CD1c-positive myeloid dendritic cell (primary cell): ENCODE results near the gene TRIP12.
"Not testable (repeated sequence)": the region's sequence is repeated elsewhere in the genome, so short reads cannot be mapped to it uniquely, and the experiment has no call there.

Experiments
- DNase-seq: peaks from one replicate; pipeline ENCODE4 v3.0.0-alpha.2; 2016; ENCODE audit errors: extremely low spot score

Gene TRIP12

GRCh38 chr2:229768235-229768634 is 153.6 kb downstream of the TRIP12 start:
- DNase-seq = no peak

DNA sequence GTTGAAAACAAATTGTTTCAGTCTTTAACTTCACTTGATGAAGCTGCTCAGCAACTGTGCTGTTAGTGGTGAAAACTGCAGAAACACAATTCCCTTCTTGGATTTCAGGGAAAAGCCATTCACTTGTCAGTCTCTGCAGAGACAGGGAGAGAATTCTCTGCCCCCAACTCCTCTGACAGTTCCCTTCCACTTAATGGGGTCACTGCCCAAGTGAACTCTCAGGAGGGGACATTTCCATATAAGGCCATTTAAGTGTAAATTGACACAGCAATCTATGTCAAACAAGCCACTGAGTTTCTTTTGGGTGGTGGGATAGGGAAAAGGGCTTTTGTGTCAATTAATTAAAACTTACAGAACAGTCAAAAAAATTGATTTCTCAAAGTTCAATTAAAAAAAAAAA is 156.1 kb downstream of the TRIP12 start:
- no peak for DNase-seq

- no peak for DNase-seq
Observed at GRCh38 chr2:229761663-229762062, 160.1 kb downstream of the TRIP12 start.

GRCh38 chr2:229757462-229757861 is 164.3 kb downstream of the TRIP12 start:
- DNase-seq = not testable (repeated sequence)

DNA sequence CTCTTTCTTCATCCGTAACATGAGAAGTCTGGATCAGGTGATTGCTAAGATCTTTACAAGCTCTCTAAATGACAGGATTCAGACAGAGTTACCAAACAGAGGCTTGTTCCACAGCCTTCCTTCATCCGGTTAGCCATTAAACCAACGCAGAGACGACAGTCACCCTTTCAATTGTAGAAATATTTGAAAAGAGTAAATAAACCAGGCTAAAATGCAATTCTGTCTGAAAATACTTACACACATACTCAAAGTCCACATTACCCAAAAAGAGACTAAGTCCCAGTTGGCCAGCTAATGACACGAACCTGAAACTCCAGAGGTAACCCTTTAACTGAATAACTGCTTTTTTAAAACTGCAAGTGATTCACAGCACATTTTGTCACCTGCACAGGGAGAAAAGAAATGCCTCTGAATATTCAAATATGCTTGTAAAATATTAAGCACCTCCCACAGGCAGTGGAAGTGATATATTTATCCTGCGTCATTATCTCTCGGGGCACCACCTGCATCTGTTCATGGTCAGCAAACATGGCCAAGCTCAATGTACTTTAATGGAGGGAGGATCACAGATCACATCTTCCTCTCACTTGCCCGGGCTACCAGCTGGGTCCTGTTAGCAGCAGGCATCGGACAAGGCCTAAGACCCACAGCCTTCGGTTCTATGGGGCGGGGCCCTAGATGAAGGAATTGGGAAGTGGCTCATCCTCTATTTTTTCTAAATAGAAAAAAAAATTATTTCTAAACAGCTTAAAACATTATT is 168.7 kb downstream of the TRIP12 start:
- DNase-seq = no peak

DNA sequence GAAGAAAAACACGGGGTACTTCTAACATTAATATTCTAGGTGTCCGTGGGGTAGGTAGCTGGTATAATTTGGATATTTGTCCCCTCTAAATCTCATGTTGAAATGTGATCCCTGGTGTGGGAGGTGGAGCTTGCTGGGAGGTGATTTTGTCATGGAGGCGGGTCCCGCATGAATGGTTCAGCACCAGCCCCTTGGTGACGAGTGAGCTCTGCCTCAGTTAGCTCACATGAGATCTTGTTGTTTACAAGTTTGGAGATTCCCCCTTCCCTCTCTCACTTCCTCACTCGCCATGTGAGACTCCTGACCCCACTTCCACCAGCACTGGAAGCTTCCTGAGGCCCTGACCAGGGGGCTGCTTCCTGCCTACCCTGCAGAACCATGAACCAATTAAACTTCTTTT is 172.0 kb downstream of the TRIP12 start:
- peak; percentile 10 for DNase-seq

GRCh38 chr2:229748950-229749349 is 172.9 kb downstream of the TRIP12 start:
- DNase-seq = no peak

GRCh38 chr2:229742691-229743090 is 179.1 kb downstream of the TRIP12 start:
- DNase-seq = not testable (repeated sequence)

- no peak for DNase-seq
Observed at GRCh38 chr2:229740279-229740678, 181.5 kb downstream of the TRIP12 start.

DNA sequence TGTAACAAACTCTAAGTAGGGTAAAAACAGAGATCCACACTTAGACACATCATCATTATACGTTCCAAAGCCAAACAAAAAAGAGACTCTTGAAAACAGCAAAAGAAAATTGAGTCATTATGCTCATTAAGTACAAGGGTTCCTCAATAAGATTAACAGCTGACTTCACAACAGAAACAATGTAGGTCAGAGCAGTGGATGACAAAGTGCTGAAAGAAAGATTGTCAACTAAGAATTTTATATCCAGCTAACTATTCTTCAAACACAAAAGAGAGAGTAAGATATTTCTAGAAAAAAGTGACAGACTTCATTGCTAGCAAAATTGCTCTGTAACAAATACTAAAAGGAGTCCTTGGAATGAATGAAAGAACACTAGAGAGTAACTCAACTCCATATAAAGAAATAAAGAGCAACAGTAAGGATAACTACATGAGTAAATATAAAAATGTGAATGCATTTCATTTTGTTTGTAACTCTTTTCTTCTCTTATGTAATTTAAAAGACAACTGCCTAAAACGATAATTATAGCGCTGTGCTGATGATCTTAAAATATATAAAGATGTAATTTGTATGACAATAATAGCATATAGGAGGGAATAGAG is 183.7 kb downstream of the TRIP12 start:
- no peak for DNase-seq

DNA sequence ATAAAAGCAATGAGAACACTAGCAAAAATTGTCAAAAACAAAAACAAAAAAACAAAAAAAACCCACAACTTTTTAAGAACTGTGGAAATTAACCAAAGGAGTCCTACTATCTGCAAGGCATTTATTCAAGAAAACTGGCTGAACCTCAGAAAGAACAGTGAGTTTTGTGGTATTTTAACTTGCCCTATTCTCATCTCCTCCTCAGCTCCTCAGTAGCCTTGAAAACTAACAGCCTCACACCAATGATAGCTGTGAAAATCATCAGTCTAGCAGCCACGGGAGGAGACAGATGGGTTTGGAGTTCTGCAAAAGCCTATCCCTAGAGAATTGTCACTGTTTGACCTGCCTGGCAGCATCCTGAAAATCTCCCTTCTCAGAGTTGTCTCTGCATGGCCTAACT is 187.4 kb downstream of the TRIP12 start:
- DNase-seq = no peak

DNA sequence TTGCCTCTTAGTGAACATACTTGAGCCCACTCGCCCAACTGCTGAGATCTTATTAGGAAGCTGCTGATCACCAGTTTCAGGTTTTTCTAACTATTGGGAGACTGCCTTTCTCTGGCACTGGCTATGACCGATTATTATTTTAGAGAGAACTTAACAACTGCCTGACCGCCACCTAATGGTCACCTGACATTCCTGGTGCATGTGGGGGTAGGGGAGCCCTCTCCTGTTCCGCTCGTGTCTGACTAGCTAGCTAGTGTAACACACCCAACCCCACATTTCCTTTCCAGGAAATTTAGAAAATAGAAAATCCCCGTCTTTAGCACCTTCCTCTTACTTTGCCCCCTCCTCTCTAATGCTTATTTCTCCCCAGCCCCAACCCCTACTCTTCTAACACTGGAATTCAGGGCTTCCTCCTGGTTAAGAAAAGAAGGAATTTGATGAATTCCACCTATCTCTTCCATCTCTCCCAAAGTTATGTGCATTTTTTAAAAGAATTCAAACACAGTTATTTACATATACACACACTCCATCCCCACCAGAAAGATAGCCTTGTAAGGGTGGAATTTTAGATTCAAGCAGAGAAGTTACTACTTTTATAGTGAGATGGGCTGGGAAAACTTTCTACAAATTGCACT is 188.1 kb downstream of the TRIP12 start:
- no peak for DNase-seq

GRCh38 chr2:229732897-229733296 is 188.9 kb downstream of the TRIP12 start:
- DNase-seq = no peak

GRCh38 chr2:229731916-229732315 is 189.9 kb downstream of the TRIP12 start:
- no peak for DNase-seq

DNA sequence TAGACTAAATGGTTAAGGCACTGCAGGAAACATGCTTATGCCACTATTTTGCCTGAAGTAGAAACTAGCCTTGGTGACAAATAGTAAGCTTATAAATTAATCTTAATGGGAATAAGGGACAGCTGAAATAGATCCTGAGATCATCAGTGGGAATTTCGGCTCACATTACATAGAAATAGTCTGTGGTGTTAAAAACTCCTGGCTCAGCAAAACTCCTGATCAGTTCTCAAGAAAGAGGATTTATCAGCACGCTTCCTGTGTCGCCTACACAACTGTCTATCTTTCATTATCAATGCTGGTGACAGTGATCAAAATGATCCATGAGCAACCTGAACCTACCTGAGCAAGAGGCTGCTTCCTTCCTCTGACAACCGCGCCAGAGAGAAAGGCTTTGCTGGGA is 190.4 kb downstream of the TRIP12 start:
- no peak for DNase-seq

DNA sequence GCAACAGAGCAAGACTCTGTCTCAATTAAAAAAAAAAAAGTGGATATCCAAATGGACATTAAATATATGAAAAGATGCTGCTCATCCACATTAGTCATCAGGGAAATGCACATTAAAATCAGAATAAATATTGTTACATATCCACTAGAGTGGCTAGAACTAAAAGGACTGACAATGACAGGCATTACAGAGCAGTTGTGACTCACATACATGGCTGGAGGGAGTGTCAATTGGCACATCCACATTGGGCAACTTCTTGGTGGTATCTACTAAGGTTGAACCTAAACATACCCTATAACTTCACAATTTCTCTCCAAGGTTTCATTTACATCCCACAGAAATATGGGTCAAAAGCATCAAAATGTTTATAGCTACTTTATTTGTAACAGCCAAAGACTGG is 193.4 kb downstream of the TRIP12 start:
- no peak for DNase-seq

GRCh38 chr2:229726643-229727042 is 195.2 kb downstream of the TRIP12 start:
- no peak for DNase-seq

GRCh38 chr2:229725716-229726574 is 195.9 kb downstream of the TRIP12 start:
- no peak for DNase-seq

- DNase-seq = not testable (repeated sequence)
Observed at GRCh38 chr2:229723192-229723591, 198.6 kb downstream of the TRIP12 start.

GRCh38 chr2:229719926-229720647 is 201.7 kb downstream of the TRIP12 start:
- DNase-seq = no peak

- DNase-seq = no peak
Observed at GRCh38 chr2:229718057-229718456, 203.8 kb downstream of the TRIP12 start.
